A549 (cell line): ENCODE results near the gene NXNL2.

Experiments used
- EP300 ChIP-seq, 2 experiments: fragments of >200 bp; sonication (Bioruptor Twin); formaldehyde crosslinking; IDR thresholded peaks; 2 replicates in 1 of 2; 3 replicates in 1 of 2; pipeline ENCODE4 v1.6.1; 2016 to 2017
- KDM5A ChIP-seq: fragments of 200-600 bp; sonication (generic); IDR thresholded peaks from 2 replicates; pipeline ENCODE4 v1.6.1; 2016; ENCODE audit warnings: antibody characterized with exemption, mild to moderate bottlenecking
- MAFK ChIP-seq: fragments of 450-650 bp; IDR thresholded peaks from 2 replicates; pipeline ENCODE4 v1.6.1; 2014; ENCODE audit not compliant: partially characterized antibody
- SMC3 ChIP-seq: fragments of >200 bp; sonication (Bioruptor Twin); formaldehyde crosslinking; IDR thresholded peaks from 3 replicates; pipeline ENCODE4 v1.6.1; 2018; ENCODE audit warnings: inconsistent platforms
- ZFP36 ChIP-seq: fragments of 450-650 bp; IDR thresholded peaks from 2 replicates; pipeline ENCODE4 v1.6.1; 2014; ENCODE audit warnings: borderline replicate concordance; ENCODE audit not compliant: partially characterized antibody
- TF ChIP-seq, protein P1 (sequence below): fragments of >200 bp; sonication (Bioruptor Twin); formaldehyde crosslinking; IDR thresholded peaks from 3 replicates; pipeline ENCODE4 v1.5.1; 2016
- TF ChIP-seq, protein P2 (sequence below): fragments of 450-650 bp; IDR thresholded peaks from 2 replicates; pipeline ENCODE4 v1.6.1; 2014; ENCODE audit warnings: antibody characterized with exemption
- TF ChIP-seq, protein P3 (sequence below): IDR thresholded peaks from 2 replicates; pipeline ENCODE4 v1.6.1; 2012
- TF ChIP-seq, protein P4 (sequence below): fragments of 250-450 bp; sonication (Bioruptor Pico); IDR thresholded peaks from 2 replicates; pipeline ENCODE4 v1.5.0; 2021; ENCODE audit warnings: mild to moderate bottlenecking, moderate library complexity, borderline replicate concordance

DNA sequence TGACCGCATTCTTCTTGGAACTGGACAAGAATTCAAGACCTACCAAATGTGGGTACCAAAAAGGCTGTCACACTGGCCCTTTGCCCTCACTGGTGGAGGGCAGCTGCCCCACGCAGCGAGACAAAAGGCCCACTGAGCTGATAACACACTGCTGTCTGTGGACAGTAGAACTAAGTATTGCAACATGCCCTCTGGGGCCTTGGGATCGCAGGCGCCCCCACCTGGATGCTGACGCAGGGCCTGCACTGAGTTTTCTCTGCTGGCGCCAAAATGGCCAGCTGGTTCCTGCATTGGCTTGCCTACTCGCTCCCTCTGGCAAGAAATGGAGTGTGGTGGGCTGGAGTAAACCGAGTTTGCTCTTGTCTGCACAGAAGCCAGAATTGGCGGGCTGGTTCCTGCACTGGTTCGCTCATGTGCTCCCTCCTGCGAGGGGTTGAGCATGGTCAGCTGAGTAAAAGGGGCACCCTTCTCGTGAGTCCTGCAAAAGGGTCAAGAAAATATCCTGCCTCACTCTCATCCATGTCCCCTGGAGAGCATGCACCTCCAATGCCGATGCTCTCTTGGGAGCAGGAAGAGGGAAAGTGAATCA, 55.7 kb downstream of the NXNL2 start:
- no peak for TF ChIP-seq KDM5A
- TF ChIP-seq, protein P1, sequence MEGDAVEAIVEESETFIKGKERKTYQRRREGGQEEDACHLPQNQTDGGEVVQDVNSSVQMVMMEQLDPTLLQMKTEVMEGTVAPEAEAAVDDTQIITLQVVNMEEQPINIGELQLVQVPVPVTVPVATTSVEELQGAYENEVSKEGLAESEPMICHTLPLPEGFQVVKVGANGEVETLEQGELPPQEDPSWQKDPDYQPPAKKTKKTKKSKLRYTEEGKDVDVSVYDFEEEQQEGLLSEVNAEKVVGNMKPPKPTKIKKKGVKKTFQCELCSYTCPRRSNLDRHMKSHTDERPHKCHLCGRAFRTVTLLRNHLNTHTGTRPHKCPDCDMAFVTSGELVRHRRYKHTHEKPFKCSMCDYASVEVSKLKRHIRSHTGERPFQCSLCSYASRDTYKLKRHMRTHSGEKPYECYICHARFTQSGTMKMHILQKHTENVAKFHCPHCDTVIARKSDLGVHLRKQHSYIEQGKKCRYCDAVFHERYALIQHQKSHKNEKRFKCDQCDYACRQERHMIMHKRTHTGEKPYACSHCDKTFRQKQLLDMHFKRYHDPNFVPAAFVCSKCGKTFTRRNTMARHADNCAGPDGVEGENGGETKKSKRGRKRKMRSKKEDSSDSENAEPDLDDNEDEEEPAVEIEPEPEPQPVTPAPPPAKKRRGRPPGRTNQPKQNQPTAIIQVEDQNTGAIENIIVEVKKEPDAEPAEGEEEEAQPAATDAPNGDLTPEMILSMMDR: 0 out of 3 replicates have a peak, but pooled peaks have one; percentile 9
- TF ChIP-seq, protein P2, sequence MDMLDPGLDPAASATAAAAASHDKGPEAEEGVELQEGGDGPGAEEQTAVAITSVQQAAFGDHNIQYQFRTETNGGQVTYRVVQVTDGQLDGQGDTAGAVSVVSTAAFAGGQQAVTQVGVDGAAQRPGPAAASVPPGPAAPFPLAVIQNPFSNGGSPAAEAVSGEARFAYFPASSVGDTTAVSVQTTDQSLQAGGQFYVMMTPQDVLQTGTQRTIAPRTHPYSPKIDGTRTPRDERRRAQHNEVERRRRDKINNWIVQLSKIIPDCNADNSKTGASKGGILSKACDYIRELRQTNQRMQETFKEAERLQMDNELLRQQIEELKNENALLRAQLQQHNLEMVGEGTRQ: no peak
- 0 out of 3 replicates have a peak, but pooled peaks have one; percentile 16 for TF ChIP-seq SMC3
- TF ChIP-seq EP300 (IDR thresholded peaks at IDR 0.05): no peak
- no peak for TF ChIP-seq MAFK
- TF ChIP-seq, protein P3, sequence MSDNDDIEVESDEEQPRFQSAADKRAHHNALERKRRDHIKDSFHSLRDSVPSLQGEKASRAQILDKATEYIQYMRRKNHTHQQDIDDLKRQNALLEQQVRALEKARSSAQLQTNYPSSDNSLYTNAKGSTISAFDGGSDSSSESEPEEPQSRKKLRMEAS: no peak
- TF ChIP-seq ZFP36: no peak
- TF ChIP-seq, protein P4, sequence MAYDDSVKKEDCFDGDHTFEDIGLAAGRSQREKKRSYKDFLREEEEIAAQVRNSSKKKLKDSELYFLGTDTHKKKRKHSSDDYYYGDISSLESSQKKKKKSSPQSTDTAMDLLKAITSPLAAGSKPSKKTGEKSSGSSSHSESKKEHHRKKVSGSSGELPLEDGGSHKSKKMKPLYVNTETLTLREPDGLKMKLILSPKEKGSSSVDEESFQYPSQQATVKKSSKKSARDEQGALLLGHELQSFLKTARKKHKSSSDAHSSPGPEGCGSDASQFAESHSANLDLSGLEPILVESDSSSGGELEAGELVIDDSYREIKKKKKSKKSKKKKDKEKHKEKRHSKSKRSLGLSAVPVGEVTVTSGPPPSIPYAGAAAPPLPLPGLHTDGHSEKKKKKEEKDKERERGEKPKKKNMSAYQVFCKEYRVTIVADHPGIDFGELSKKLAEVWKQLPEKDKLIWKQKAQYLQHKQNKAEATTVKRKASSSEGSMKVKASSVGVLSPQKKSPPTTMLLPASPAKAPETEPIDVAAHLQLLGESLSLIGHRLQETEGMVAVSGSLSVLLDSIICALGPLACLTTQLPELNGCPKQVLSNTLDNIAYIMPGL (CRISPR knock-in tag): no peak
